Measurements from ENCODE around the gene GLMN. TPM values are rescaled to one million over a fixed set of nuclear protein-coding genes. Genes with fewer than 3 reads are reported as not detected.

GLMN gene
- total RNA-seq, 1 experiment from 2014 or later = 10.4 TPM

DNA sequence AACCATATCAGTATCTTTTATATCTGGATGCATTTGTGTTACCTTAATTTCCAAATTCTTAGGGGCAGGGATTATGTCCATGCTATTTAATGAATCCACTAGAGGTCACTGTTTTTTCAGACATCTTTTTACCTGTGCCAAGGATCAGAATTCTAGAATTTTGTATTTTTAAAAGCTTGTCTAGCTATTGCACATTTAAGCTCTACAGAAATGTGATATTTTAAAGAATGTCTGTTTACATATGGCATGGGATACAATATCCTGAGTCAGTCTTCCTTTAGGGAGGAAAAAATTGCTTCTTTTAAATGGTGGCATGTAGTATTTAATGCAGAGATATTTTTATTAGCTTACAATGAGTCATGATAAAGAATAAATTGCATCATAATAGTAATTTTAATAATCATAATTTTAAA is 11.4 kb upstream of the GLMN start:
- Histone ChIP-seq H3K36me3 (ENCODE audit: control insufficient read depth, insufficient read depth, low read length) (peaks cover 5% of the 10 kb centered on the region; the same call in 1 of the 2 replicates), H3K4me3 (ENCODE audit: low read depth in 2 of 2, low read length in 2 of 2) (no peak overlapping the region), H3K9me3 (ENCODE audit: control insufficient read depth, insufficient read depth, low read depth, low read length) (no peaks in the 10 kb centered on the region), H3K4me1 (ENCODE audit: control insufficient read depth, insufficient read depth, low read length) (no peaks in the 10 kb centered on the region), H3K27ac (ENCODE audit: low read length) (no peak overlapping the region), H3K27me3 (ENCODE audit: control insufficient read depth, insufficient read depth, low read length) (no peaks in the 10 kb centered on the region)
- POLR2A ChIA-PET = no interaction called here
- CTCF ChIA-PET = no interaction called here
- TF ChIP-seq, protein P1, sequence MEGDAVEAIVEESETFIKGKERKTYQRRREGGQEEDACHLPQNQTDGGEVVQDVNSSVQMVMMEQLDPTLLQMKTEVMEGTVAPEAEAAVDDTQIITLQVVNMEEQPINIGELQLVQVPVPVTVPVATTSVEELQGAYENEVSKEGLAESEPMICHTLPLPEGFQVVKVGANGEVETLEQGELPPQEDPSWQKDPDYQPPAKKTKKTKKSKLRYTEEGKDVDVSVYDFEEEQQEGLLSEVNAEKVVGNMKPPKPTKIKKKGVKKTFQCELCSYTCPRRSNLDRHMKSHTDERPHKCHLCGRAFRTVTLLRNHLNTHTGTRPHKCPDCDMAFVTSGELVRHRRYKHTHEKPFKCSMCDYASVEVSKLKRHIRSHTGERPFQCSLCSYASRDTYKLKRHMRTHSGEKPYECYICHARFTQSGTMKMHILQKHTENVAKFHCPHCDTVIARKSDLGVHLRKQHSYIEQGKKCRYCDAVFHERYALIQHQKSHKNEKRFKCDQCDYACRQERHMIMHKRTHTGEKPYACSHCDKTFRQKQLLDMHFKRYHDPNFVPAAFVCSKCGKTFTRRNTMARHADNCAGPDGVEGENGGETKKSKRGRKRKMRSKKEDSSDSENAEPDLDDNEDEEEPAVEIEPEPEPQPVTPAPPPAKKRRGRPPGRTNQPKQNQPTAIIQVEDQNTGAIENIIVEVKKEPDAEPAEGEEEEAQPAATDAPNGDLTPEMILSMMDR (IDR thresholded peaks at IDR 0.05) = peak; percentile 54; the same call in 1 of the 2 replicates
- TF ChIP-seq POLR2AphosphoS5 (IDR thresholded peaks at IDR 0.05; ENCODE audit: low read depth, low read length) = no peak
- intact Hi-C loops (cut with micrococcal nuclease; ENCODE audit: unreplicated experiment) = no loop called here
- in situ Hi-C loops (cut with HindIII; ENCODE audit: low pct_unique_long_range_greater_than_20kb, low sequenced_read_pairs) = no loop called here
- no peak for DNase-seq (ENCODE audit: low read depth, low spot score)
- BruUV-seq (replicated peaks) = no TSS peak
- no peak for ATAC-seq

DNA sequence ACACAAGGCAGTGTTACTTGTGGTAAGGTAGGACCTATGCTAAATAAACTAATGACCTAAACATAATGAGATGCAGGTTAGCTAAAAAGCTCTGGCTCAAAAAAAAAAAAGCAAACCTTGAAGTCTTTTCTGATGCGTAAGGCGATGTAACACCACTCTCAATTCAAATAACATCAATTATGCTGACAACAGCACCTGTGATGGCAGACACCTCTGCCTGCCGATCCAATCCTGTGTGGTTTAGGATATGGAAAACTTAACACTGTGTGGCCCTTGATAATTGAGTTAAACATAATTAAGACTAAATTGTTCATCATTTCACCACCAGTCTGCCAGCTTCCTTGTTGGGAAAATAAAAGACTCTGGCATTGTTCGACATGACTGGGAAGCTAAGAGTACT is 9.2 kb upstream of the GLMN start:
- Histone ChIP-seq H3K27ac (ENCODE audit: low read length) (no peak overlapping the region), H3K4me3 (ENCODE audit: low read depth in 2 of 2, low read length in 2 of 2) (no peak overlapping the region), H3K4me1 (ENCODE audit: control insufficient read depth, insufficient read depth, low read length) (no peaks in the 10 kb centered on the region), H3K27me3 (ENCODE audit: control insufficient read depth, insufficient read depth, low read length) (no peaks in the 10 kb centered on the region), H3K36me3 (ENCODE audit: control insufficient read depth, insufficient read depth, low read length) (peaks cover 7% of the 10 kb centered on the region; the same call in 1 of the 2 replicates), H3K9me3 (ENCODE audit: control insufficient read depth, insufficient read depth, low read depth, low read length) (no peaks in the 10 kb centered on the region)
- in situ Hi-C loops (cut with HindIII; ENCODE audit: low pct_unique_long_range_greater_than_20kb, low sequenced_read_pairs) = no loop called here
- TF ChIP-seq, protein P1 (IDR thresholded peaks at IDR 0.05) = no peak
- TF ChIP-seq SIN3A (IDR thresholded peaks at IDR 0.05; ENCODE audit: borderline replicate concordance, insufficient read depth, low read depth, low read length) (no peak), TCF7L2 (IDR thresholded peaks at IDR 0.05; ENCODE audit: low read depth, low read length) (no peak), POLR2AphosphoS5 (IDR thresholded peaks at IDR 0.05; ENCODE audit: low read depth, low read length) (no peak)
- TF ChIP-seq, protein P2, sequence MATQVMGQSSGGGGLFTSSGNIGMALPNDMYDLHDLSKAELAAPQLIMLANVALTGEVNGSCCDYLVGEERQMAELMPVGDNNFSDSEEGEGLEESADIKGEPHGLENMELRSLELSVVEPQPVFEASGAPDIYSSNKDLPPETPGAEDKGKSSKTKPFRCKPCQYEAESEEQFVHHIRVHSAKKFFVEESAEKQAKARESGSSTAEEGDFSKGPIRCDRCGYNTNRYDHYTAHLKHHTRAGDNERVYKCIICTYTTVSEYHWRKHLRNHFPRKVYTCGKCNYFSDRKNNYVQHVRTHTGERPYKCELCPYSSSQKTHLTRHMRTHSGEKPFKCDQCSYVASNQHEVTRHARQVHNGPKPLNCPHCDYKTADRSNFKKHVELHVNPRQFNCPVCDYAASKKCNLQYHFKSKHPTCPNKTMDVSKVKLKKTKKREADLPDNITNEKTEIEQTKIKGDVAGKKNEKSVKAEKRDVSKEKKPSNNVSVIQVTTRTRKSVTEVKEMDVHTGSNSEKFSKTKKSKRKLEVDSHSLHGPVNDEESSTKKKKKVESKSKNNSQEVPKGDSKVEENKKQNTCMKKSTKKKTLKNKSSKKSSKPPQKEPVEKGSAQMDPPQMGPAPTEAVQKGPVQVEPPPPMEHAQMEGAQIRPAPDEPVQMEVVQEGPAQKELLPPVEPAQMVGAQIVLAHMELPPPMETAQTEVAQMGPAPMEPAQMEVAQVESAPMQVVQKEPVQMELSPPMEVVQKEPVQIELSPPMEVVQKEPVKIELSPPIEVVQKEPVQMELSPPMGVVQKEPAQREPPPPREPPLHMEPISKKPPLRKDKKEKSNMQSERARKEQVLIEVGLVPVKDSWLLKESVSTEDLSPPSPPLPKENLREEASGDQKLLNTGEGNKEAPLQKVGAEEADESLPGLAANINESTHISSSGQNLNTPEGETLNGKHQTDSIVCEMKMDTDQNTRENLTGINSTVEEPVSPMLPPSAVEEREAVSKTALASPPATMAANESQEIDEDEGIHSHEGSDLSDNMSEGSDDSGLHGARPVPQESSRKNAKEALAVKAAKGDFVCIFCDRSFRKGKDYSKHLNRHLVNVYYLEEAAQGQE (IDR thresholded peaks at IDR 0.05; ENCODE audit: insufficient read depth in 1 of 2, low read depth in 2 of 2, low read length in 1 of 2) = no peak
- DNase-seq (ENCODE audit: low read depth, low spot score) (no peak), ATAC-seq (no peak)
- BruUV-seq (replicated peaks) = no TSS peak
- CTCF ChIA-PET = no interaction called here
- intact Hi-C loops (cut with micrococcal nuclease; ENCODE audit: unreplicated experiment) = loop anchor here (5.0 kb wide), 1 partner anchor 314 kb away; no protein-coding TSS in a partner anchor
- POLR2A ChIA-PET = no interaction called here
